CD4-positive, alpha-beta T cell treated with Interleukin-17A for 1 hour (primary cell): ENCODE data around the gene SPOCK1.

Experiments
- DNase-seq: peaks from one replicate; pipeline ENCODE4 v3.0.0-alpha.2; 2020

Gene SPOCK1

GRCh38 chr5:137320056-137321045, 178.8 kb downstream of the SPOCK1 start:
- DNase-seq, result peak; percentile 36

- DNase-seq, result no peak
Observed at GRCh38 chr5:137318027-137318426, 181.1 kb downstream of the SPOCK1 start.

DNA sequence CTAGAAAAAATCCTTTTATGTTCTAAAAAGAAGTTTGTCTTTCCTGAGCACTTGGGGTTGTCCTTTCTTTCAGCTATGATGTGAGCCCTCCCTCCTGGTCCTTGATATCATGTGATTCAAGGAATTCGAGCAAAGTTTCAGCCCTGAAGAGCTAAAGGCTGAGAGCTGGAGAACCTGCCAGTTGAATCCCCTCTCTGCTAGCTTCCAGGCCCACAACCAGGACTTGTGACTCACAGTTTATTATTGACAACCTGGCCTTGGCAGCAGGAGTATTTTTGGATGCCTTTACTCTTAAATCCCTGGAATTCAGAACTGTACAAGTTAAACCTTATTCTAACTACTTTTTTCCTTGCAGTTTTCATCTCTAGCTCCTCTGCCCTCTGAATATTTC, 182.8 kb downstream of the SPOCK1 start:
- DNase-seq, result no peak

- DNase-seq, result no peak
Observed at GRCh38 chr5:137315534-137316345, 183.4 kb downstream of the SPOCK1 start.

GRCh38 chr5:137315109-137315508, 184.0 kb downstream of the SPOCK1 start:
- no peak for DNase-seq

DNA sequence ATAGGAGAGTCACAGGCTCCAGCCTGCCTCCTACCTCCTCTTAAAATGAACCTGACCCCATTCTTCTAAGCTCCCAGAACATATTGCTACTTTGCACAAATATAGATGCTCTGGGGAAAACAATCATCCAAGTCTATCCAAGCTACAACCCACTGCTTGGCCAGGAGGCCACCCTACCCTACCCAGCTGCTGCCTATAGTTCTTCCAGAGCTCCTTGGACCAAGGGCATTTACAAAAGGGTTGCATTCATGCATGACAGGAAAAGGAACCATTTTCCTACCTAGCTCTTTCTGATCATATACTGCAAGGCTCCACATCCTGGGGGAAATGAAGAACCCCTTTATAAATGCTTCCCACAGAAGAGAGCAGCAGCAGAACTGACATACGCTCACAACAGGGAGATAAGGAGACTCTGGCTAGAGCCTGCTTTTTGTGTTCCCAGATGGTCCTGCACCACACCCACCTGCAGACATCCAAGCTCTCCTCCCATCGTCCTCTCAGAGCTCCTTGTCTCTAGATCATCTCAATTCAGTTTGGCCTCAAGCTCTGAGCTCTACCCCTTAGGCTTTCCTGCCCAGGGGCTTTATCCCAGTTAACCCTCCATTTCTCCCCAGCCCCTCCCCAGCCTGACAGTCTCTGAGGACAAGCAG, 185.5 kb downstream of the SPOCK1 start:
- no peak for DNase-seq

GRCh38 chr5:137312011-137312410, 187.1 kb downstream of the SPOCK1 start:
- no peak for DNase-seq

DNA sequence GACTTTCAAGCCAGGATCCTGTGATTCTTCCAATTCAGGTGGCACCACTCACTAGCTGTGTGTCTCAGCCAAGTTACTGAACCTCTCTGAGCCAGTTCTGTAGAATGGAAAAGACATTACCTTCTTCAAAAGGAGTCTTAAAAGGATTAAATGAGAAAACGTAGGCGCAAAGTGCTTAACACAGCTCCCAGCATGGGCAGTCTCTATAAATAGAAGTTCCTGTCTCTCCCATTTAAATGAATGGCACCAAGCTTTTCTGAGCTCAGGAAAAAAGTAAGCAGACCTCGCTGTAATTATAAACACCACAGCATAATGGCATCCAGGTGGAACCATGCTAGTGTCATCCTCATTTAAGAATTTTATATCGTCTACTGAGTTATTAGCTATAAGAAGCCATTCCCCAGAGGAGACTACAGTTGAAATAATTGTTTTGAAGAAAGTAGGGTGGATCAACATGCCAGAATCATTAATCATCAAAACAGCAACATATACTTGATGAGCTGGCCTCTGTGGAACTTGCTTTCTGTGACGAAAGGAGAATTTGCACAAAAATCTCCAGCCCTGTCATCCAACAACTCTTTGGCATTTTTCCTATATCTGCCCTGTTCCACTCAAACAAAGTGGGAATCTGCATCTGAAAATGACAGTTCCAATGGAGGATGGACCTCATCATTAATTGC, 188.9 kb downstream of the SPOCK1 start:
- DNase-seq, result no peak

- no peak for DNase-seq
Observed at GRCh38 chr5:137309290-137309689, 189.8 kb downstream of the SPOCK1 start.

DNA sequence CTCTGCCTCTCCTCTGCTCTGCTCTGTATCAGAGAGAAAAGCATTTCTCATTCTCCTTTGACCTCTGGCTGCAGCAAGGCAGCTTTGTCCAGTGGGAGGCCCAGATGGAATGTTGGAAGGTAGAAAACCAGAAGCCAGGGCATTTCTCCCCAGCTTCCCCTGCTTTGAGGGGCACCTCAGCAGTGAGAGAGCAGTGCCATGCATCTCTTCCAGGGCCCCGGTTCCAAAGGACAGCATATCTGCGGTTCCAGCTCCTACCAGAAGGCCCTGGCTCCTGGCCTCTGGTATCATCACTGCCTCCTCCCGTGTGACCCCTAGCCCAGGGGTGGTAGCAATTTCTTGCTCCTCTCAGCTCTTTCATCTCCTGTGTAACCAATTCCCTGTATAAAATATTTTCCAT, 190.8 kb downstream of the SPOCK1 start:
- no peak for DNase-seq

DNA sequence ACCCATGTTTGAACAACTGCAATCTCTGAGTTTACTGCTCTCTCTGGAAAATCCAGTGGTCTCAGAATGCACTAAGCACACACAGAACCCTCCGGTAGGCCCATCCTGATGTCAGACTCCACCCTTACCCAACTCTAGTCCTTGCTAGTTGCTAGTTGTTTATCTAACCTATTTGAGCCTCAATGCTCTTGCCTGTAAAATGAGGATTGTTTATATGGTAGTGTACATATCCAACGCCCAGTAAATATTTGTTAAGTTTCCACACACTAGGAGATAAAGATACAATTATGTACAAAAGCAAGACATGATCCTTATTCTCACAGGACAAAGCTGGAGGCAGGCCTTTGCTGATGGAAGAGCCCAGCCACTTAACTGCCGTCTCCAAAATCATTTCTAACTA, 192.2 kb downstream of the SPOCK1 start:
- DNase-seq, result no peak

- no peak for DNase-seq
Observed at GRCh38 chr5:137305971-137306602, 193.0 kb downstream of the SPOCK1 start.

DNA sequence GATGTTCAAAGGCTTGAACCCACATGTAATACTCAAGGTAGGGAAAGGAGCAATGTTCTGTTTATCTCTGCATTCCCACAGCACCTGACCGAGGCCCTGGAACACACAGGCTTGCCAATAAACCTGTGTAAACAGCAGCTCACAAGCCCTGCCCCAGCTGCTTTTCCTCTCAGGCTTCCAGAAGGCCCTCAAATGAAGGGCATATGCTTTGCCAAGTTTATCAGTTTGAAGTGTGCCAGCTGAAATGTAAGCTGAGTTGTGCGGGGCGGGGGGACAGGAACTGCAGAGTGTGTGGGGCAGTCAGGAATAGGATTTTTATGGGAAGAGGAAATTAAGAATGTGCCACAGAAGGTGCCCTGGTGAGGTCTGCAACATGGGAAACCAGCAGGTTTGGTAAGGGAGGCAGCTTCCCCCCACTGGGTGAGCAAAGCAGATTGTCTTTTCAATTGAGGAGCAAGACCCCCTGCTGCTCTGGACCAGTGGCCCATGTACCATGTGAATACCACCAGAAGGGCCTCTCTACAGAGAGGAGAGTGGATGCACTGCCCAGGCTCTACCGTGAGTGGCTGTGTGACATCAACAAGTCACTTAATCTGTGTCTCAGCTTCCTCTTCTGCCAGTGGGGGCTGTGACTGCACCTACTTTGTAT, 194.8 kb downstream of the SPOCK1 start:
- no peak for DNase-seq

- DNase-seq, result no peak
Observed at GRCh38 chr5:137303509-137303908, 195.6 kb downstream of the SPOCK1 start.

GRCh38 chr5:137300411-137301240, 198.5 kb downstream of the SPOCK1 start:
- no peak for DNase-seq

DNA sequence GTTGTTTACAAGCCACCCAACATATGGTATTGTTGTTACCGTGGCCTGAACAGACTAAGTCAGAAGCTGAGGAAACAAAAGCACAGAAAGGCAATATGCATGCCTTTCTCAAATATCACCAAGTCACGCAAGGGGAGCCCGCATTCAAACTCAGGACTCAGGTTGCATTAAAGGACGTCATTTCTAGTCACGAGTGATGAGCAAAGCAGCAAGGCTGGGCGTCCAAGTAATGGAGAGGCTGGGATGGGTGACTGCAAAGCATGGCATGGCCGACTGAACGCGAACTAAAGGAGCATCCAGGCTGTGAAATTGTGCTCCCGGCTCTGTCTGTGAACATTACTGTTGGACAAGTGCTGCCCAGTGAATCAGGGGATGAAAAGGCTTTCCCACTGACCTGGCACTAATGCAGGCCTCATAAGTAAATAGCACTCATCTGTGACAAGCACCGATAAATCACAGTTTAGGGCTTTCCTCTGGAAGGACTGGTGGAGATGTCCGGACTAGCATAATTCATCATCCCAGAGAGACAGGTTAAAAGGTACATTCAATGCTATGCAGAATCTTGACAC, 202.8 kb downstream of the SPOCK1 start:
- DNase-seq, result no peak

DNA sequence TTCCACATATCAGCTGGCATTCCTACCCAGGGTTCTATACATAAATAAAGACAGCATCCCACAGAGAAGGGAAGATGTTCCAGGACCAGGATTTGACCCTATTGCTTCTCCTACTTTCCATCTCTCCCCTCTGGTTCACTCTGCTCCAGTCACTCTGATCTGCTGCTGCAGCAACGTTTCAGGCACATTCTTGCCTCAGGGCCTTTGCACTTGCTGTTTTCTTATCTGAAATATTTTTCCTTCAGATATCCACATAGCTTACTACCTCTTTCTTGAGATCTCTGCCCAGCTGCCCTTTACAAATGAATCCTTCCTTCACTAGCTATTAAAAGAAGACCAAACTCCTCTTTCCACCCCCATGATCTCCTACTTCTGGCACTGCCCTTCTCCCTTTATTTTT, 204.5 kb downstream of the SPOCK1 start:
- DNase-seq, result no peak

GRCh38 chr5:137292461-137293027, 206.6 kb downstream of the SPOCK1 start:
- DNase-seq, result no peak

GRCh38 chr5:137291436-137291835, 207.7 kb downstream of the SPOCK1 start:
- DNase-seq, result no peak

- DNase-seq, result no peak
Observed at GRCh38 chr5:137291031-137291430, 208.1 kb downstream of the SPOCK1 start.
